ENCODE measurements around the gene CWC27. TPM values are rescaled to one million over a fixed set of nuclear protein-coding genes. Genes with fewer than 3 reads are reported as not detected.
A peak's percentile ranks its signal among the peaks of the same experiment; 100 is the strongest.

CWC27 gene
- total and polyA plus RNA-seq, 9 of the 15 experiments (the other 6 are each of a cell fraction or from before 2014, with no cell fraction given): 19.7 to 49.3 (median 38.3) TPM

GRCh38 chr5:64768358-64769312 lies at the start of gene CWC27, which contains the start of gene SREK1IP1 (continued):
- TF ChIP-seq XRCC5 (IDR thresholded peaks at IDR 0.05; ENCODE audit: low read depth, low read length) (peak; percentile 4; the same call in 1 of the 2 replicates), ZNF77 (CRISPR knock-in tag; IDR thresholded peaks at IDR 0.05) (no peak), TRIM28 (IDR thresholded peaks at IDR 0.05) (peak; percentile 56), GABPA (tag; conservative IDR thresholded peaks at IDR 0.05; ENCODE audit: low read depth) (peak; percentile 89), SMARCE1 (IDR thresholded peaks at IDR 0.05) (no peak), MLLT1 (IDR thresholded peaks at IDR 0.05) (peak in 1 of 2 experiments; percentile 40; a peak in 2 of 4 replicates), NCOA2 (IDR thresholded peaks at IDR 0.05; ENCODE audit: partially characterized antibody in 2 of 2) (no peak), HNRNPH1 (optimal IDR thresholded peaks at IDR 0.05; ENCODE audit: low read depth, low read length) (no peak), MYBL2 (IDR thresholded peaks at IDR 0.05; ENCODE audit: low read depth) (no peak; the same call in 1 of the 2 replicates), MYBL2 (CRISPR knock-in tag; IDR thresholded peaks at IDR 0.05; ENCODE audit: borderline replicate concordance) (no peak), ZMIZ1 (IDR thresholded peaks at IDR 0.05; ENCODE audit: low read depth in 2 of 2, low read length in 2 of 2) (no peak), CLOCK (CRISPR knock-in tag; IDR thresholded peaks at IDR 0.05; ENCODE audit: borderline replicate concordance) (no peak), ZBTB26 (CRISPR knock-in tag; IDR thresholded peaks at IDR 0.05) (no peak), PTRF (tag; IDR thresholded peaks at IDR 0.05) (no peak), MYC (IDR thresholded peaks at IDR 0.05; ENCODE audit: low read depth, low read length) (peak; percentile 61), MYC (CRISPR knock-in tag; IDR thresholded peaks at IDR 0.05; ENCODE audit: borderline replicate concordance, low read depth) (0 out of 2 replicates have a peak, but pooled peaks have one; percentile 28), ZNF121 (CRISPR knock-in tag; conservative IDR thresholded peaks at IDR 0.05) (no peak), FOXJ3 (CRISPR knock-in tag; IDR thresholded peaks at IDR 0.05) (no peak), BDP1 (IDR thresholded peaks at IDR 0.05; ENCODE audit: insufficient read depth, insufficient read length) (no peak)

Measured in K562 (cell line).